ENCODE results near the gene ARHGAP15.

Gene ARHGAP15

DNA sequence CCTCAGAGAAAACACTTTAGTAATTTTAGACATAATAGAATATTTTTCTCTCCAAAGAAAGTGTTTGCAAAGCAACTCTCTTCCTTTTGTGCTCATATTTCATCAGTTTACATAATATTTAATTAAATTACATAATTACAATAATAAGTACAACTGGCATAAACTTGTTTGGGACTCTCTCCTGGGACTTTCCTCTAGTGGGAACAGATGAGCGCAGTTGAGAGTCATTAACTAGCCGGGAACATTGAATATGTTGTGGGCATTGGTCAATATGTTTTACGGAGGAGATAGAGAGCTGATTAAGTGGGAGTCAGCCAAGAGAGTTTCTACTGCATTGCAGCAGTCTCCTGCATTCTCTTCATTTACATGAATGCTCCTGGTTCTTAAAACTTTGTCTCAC, 607.7 kb downstream of the ARHGAP15 start:
- no peak for DNase-seq

DNA sequence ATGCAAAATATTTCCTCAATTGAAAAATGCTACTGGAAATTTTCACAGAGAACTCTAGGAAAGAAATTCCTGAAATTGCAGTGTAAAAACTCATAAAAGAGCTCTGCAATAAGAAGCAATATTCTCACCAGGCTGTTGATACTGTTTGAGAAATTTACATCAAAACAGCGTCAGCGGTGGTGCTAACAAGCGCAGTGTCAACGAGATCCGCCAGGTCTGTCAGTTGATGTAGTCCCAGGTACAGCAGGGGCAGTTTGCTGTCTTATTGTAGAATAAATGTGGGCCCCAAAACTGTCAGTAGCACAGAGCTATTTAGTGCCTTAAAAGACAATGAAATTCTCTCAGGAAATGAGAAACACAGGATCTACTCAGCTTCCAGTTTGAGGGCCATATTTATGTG, 611.2 kb downstream of the ARHGAP15 start:
- no peak for DNase-seq

DNA sequence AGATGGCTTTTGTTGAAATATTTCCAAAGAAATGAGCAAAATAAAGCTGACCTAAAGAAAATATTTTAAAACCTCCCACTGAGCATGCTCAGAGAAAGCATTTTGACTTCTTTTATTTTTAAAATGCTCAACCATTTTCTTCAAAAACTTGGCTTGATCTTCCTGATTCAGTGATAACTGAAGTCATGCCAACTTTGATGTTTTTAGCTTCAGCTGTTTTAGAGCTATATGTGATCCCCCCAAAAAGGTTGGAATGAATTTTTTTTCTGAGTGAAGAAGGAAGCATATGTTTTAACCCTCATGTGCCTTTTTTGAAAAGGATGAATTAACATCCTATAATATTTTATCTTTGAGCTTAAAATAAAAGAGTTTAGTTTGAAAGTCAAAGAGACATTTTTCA, 612.0 kb downstream of the ARHGAP15 start:
- DNase-seq, result no peak

DNA sequence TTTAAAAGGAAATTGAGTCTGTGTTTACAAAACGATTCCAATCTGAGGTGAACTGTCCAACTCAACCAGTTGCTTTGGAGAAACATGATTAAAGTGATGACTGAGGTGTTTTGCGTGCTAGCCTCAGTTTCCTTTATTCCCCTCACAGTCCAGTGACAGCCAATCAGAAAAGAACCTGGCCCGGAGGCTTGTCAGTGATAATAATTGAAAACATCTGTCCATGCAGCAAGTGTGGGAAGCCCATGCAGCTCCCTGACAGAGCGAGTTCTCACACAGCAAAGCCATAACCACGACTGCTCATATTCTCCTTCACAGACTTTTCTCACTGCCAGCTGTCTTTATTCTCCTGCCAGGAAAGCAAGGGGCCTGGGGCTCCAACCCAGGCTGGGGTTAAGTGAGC, 613.4 kb downstream of the ARHGAP15 start:
- no peak for DNase-seq

DNA sequence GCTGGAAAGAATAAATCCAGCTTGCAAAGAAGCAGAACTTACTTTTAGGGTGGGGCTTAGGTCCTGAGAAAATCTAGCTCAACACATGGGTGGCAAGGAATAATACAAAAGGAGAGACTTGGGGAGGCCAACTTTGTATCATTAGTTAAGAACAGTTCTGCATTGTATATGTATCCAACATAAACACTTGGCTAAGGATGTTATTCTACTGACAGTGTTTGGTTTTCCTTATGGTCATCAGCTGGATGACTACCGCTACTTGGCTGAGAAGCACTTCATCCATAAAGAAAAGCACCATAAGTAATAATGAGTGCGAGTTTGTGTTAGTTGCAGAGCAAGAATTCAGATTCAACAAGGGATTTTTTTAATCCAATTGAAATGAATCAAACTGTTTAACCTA, 614.9 kb downstream of the ARHGAP15 start:
- no peak for DNase-seq

DNA sequence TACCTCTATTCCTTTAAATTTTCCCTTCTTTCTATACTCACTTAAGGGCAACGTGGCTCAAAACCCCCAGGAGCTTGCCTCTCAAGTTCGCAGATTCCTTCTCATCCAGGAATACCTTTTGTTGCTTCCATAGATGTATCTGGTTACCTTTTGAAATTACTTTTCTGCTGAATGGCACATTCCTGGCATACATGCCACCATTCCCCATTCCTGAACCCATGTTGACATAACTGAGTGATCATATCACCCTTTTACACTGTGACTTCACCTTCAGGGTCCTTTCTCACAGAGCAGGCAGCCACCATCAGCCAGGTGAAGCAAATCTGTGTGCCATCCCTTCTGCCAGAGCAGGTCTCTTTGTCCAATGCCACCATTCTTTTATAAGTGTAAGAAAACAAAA, 615.8 kb downstream of the ARHGAP15 start:
- DNase-seq, result no peak

DNA sequence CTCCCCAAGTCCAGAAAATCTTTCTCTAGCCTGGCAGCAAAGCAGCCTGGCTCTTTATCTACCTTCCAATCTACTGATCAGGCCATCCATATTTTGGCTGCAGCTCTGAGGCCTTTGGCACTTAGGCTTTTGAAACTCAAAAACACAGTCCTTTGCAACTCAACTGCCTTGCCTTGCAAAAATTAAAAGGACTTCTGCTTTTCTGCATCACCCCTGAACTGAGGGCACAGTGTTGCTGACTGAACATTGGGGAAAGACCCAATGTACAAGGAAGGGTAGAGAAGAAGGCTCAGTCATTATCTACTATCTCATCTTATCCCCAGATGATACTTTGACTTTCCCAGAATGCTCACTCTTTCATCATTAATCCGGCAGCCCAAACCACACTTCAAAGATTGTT, 625.5 kb downstream of the ARHGAP15 start:
- no peak for DNase-seq

DNA sequence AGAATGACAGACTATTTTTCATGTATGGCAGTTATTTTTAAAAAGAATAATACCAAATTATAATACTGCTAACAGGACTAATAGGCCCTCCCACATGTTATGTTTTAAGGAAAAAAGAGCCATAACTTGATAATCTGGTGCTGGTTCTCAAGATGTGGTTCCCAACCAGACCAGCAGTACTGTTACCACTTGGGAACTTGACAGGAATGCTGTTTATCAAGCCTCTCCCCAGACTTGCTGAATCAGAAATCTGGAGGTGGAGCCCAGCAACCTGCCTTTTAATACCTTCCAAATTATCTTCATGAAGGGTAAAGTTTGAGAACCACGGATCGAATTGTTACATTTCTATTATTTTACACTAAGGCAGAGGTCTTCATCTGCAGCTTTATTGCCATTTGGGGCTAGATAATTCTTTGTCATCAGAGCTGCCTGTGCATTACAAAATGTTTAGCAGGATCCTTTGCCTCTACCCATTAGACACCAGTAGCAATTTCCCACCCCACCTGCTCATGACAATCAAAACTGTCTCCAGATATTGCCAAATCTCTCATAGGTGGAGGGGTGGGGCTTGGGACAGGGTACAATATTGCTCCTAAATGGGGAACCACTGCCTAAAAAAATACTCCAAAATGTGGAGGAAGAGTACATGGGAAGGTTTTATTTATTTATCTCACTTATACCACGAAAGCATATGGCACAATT, 629.6 kb downstream of the ARHGAP15 start:
- no peak for DNase-seq

DNA sequence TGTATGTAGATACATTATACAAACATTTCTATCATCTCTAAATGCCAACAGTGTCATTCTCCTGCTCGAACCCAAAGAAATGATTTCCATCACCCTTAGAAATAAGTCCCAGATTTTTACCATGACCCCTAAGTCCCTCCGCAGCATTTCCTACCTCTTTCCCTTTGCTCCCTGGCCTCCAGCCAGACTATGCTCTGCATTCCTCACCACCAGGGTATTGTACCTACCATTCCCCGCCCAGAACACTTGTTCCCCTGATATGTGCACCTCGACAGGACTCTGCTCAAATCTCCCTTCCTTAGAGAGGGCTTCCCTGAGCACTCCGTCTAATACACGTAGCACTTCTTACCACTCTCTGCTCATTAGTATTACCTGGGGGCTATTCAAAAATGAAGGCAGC, 630.2 kb downstream of the ARHGAP15 start:
- no peak for DNase-seq

DNA sequence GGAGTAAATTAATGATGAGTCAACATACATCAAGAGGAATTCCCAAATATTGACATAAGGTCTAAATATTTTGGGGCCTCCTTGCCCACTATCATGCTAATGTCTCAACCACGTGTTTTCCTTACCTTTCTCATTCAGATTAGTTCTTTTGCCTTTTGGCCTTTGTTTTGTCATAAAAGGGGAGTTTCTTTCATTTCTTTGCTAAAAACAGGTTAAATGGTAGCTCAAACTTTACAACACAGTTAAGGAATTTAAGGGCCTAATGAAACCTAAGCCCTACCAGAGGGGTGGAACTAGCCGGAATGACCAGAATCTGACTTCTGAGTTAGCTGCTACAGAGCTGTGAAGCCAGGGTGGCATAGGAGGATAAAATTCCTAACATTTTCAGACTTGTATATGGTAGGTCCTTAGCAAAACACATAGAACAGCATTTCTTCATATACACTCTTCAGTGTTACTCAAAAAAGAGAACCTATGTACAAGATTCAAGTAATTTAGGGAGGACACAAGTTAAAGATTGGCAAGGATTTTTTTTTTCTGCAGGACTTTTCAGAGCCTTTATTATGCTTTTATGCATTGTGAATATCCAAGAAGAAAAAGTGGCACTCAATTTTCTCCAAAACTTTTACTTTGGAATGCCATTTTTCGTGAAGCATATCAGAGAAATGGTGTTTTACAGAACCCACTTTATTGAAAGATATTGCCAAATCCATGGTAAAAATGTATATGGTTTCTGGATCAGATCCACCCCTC, 633.1 kb downstream of the ARHGAP15 start:
- DNase-seq, result no peak

DNA sequence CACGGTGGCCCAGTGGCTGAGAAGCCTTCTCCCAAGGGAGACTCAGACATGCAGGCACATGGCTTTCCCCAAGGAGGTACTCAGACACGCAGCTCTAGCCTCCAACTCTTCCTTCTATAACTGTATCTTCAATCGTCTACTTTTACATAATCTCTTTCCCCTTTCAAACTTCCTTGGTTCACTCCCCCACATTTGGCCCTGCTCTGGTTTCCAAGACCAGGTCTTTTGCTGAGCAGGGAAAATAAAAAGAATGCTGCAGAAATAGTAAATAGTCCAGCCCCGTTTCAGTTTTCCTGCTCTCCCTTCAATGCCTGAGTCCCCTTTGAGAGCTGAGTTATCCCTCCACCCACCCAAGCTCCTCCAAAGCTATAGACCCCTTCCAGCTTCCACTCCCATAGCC, 635.0 kb downstream of the ARHGAP15 start:
- DNase-seq, result no peak

DNA sequence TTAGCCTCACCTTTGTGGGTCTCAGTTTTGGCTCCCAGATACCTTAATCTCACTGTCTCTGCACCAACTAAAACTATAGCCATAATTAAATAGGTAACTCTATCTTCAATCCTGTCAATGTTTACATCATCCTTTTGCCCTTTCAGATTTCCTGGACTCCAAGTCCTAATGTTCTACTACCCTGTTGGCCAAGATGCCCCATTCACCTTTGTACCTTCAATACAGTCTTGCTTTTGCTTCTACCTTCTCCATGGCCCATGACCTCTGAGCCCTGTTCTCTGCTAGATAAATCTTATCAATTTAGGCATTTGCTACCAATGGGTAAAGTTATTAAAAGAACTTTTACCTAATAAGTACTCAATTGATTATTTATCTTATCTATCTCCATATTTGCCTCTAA, 635.5 kb downstream of the ARHGAP15 start:
- no peak for DNase-seq

DNA sequence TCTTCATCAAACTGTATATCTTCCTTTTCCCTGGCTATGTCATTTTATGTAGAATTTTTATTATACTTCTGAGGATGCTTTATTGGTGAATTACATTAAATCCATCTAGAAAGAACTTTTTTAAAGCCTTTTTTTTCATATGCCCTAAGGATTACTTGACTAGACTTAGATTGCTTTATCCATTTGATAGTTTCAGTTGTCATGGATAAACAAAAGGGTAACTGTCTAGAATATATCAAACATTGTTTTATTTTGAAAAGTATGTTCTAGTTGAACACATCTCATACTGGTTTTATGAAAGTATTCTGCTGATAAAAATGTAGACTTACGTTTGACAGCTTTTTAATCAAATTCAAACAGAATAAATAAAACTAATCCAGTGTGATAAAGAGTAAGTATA, 639.8 kb downstream of the ARHGAP15 start:
- no peak for DNase-seq

DNA sequence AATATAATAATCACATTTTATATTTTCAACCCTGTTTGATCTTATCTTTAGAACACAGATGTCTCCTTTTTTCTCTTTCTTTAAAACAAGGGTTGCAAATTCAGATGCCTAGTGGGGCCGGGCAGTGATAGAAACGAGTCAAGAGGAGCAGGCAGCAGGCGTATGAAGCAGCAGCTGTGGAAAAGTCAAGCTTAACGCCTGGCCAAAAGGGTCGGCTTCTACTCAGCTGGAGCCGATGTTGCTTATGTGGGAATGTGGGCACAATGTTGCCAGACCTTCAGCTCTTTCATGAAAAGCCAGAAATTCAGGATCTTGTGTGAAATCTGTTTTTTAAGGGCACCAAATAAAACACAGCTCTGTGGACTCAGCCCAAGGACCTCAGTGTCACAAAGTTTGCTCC, 642.7 kb downstream of the ARHGAP15 start:
- DNase-seq, result no peak

DNA sequence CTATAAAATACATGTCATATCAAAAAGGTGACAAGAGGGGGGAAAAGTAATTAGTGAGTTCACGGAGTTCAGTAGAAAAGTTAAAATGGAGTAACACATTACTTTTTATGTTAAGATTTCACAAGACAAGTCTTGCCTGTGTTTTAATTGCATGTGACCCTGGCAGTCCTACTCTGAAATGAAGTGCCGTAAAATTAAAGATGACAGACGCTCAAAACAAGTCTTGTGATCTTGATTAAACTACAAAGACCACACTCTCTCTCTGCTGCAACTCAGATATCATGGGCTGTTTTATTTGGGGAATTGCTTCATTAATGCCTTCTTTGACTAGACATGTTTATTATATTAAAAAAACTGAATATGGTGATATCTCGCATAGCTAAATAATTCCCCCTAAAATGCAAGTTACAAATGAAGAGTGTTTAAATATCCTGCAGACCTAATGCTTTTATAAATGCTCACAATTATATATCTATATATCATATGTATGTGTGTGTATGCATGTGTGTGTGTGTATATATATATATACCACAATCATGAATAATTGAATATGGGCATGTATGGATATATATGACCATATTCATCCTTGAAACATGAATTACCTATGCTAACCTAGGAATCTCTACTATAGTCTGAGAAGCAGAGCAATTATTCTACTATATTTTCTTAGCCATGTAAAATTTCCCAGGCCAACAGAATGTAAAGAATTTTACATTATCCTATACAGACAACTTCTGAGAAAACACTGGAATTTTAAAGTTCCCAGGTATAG, 647.5 kb downstream of the ARHGAP15 start:
- DNase-seq, result no peak

DNA sequence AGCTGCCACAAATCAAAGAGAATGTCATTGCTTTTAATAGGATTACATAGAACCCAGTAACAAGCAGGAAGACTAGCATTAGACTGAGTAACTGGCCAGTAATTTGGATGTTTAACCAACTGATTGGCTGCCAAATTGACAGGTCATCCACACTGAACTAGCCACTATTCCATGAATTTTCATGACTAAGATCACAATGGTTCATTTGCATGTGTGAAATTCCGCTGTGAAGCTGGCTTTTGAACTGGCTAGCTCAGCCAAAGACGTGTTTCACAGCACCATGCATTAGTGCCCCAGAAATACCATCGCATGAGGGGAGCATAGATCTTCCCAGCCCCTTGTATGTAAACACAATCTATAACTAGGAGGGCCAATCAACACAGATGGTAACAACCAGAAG, 649.8 kb downstream of the ARHGAP15 start:
- DNase-seq, result no peak

DNA sequence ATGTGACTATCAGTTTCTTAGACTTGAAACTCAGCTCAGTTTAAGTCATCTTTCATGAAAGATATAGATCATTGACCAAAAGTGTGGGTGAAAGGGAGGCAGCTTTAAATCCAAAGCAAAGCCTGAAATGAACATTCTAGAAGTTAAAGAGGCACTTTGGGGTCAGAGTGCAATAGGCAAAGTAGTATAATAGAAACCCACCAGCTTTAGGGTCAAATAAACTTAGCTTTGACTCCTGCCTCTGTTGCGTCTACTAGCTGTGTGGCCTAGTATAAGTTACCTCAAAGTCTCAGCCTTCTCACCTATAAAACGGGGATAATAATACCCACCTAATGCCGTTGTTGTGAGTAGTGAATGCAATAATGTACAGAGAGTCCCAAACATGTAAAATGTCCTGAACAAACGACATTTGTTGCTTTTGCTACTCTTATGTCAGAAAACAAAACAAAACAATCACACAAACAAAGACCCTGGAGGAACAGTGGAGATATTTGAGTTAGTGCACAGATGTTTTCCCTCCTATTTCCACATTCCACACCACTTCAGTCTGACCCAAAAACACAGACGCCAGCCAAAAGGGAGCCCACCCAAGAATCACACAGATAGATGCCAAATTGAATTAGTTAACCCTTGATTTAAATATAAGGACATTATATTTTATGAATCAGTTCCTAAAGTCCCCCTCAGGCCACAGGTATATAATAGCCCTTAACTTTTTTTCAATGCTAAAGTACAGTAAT, 657.0 kb downstream of the ARHGAP15 start:
- no peak for DNase-seq

DNA sequence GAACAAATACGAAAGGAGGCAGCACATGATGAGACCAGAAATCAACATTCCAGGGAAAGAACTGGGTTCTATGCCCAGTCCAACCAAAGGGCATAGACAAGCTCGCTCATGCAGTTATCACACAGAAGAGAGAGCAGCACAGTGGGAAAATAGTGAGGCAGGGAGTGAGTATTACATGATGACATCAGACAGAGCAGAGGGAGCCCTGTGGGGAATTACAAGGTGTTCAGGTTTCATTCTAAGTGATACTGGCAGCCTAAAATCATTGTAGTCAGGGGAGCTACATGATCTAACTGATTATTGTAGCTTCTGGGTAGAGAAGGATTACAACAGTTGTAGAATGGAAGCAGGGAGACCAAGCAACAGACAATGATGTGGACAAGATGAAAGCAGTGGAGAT, 658.5 kb downstream of the ARHGAP15 start:
- DNase-seq, result no peak

DNA sequence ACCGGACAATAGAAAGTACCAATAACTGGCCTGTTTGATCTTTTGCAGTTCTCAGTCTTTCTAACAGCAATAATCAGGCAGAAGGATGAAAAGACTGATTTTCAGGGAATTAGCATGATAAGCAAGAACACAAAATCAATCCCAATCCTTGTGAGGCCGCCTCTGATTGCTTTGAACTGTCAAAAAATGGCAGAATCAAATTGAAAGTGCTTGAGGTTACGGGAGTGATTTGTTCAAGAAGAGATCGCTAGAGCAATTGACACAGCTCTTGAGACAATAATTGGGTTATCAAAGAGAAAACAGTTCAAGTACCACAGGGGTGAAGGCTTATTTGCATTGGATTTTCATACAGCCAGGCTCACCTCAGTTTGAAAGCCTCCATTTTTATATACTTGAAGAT, 663.4 kb downstream of the ARHGAP15 start:
- DNase-seq, result no peak

DNA sequence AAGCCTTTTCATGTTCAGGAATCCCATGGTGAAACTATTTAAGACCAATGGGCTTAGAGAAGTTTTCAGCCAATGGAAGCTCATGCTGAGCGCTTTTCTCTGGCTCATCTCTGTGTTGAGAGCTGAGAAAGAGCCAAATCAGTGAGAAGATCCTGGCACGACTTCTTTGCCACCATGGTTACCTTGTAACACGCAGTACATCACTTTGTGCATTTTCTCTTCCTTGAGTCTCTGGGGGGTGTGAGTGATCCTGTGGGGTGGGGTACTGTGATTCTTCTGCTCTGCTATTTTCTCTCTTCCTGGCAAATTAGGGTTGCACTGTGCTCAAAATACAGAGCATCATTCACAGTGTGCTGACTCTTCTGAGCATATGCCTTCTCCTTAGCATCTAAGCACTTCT, 664.2 kb downstream of the ARHGAP15 start:
- DNase-seq, result no peak

DNA sequence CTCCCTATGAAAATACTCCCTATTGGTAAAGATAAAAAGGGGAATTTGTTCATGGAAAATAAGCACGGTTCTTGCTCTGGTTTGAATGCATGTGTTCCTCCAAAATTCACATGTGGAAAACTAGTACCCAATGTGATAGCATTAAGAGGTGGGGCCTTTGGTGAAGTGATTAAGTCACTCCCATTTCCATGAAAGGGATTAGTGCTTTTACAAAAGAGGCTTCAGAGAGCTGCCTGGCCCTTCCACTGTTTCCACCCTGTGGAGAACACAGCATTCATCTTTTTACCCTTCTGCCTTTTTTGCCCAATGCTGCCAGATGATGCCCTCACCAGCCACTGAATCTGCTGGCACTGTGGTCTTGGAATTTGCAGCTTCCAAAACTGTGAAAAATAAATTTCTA, 666.8 kb downstream of the ARHGAP15 start:
- DNase-seq, result no peak

DNA sequence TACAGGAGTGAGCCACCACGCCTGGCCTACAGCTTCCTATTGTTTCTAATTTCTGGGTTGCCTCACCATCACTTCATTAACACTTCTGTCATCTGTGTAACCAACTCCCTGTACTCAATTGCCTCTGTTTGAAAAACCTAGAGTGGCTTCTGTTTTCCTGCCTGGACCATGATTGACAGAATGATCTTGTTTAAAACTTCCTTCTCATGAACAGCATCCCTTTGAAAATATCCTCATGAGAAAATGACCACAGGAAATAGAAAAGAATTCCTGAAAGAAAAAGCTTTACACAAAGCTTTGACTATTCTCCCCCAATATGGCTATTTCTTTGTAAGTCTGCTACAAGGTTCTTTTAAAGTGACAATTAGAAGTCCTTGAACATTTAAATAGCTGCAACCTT, 672.3 kb downstream of the ARHGAP15 start:
- DNase-seq, result no peak

DNA sequence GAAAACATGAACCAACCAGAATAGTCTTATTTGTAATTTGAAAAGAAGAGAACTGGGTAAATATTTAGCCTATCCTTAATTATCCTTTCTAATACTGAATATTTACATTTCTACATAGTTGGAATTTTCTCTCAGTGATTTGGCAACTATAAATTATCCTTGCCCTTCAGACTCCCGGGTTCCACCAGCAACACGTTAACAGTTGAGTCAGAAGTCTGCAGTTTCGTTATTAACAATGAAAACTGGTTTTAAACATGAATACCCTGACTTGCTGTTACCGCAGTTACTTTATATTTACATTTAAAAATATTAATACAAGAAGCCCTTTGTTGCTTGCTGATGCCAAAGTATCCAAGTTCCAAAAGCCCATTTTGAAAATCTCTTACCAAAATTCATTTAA, 673.0 kb downstream of the ARHGAP15 start:
- DNase-seq, result no peak

Data from DMS79 treated with DMSO at 0.1 percent for 48 hours (cell line).